Kidney epithelial cell (primary cell): ENCODE results near the gene KCTD7. TPM values are rescaled to one million over a fixed set of nuclear protein-coding genes. Genes with fewer than 3 reads are reported as not detected.
"Not testable (repeated sequence)": the region's sequence is repeated elsewhere in the genome, so short reads cannot be mapped to it uniquely, and the experiment has no call there.

Source experiments
- DNase-seq: peaks from one replicate; pipeline ENCODE4 v3.0.0-alpha.2; 2010; ENCODE audit warnings: low read depth
- H3K27me3 ChIP-seq: 2 replicates; pipeline ENCODE4 v1.6.0; 2011; ENCODE audit warnings: low read length; ENCODE audit not compliant: control insufficient read depth, insufficient read depth
- H3K36me3 ChIP-seq: 2 replicates; pipeline ENCODE4 v1.5.1; 2011; ENCODE audit warnings: low read length; ENCODE audit not compliant: control insufficient read depth, insufficient read depth
- H3K4me3 ChIP-seq: 2 replicates; pipeline ENCODE4 v1.5.1; 2011; ENCODE audit warnings: low read depth, mild to moderate bottlenecking, control low read depth, low read length
- total RNA-seq: library from RNA; depleted of rRNA; stranded (reverse); fragments of >200 nt; gene quantifications from 2 replicates; pipeline ENCODE4 v1.2.3, GENCODE V29; 2015
- TF ChIP-seq, protein P1 (sequence below): IDR thresholded peaks from 2 replicates; pipeline ENCODE4 v1.5.1; 2011; ENCODE audit warnings: mild to moderate bottlenecking, moderate library complexity, low read length, control low read depth, inconsistent platforms; ENCODE audit not compliant: insufficient read depth, poor library complexity, severe bottlenecking

The KCTD7 gene
- total RNA-seq, 1 donor from 2014 or later: 9.0 TPM

GRCh38 chr7:66627881-66628360 lies 760 bp upstream of the KCTD7 start:
- no peak for DNase-seq
- no peaks in the 10 kb centered on the region for H3K36me3 ChIP-seq
- peak overlapping the region; percentile 95 for H3K4me3 ChIP-seq
- TF ChIP-seq, protein P1, sequence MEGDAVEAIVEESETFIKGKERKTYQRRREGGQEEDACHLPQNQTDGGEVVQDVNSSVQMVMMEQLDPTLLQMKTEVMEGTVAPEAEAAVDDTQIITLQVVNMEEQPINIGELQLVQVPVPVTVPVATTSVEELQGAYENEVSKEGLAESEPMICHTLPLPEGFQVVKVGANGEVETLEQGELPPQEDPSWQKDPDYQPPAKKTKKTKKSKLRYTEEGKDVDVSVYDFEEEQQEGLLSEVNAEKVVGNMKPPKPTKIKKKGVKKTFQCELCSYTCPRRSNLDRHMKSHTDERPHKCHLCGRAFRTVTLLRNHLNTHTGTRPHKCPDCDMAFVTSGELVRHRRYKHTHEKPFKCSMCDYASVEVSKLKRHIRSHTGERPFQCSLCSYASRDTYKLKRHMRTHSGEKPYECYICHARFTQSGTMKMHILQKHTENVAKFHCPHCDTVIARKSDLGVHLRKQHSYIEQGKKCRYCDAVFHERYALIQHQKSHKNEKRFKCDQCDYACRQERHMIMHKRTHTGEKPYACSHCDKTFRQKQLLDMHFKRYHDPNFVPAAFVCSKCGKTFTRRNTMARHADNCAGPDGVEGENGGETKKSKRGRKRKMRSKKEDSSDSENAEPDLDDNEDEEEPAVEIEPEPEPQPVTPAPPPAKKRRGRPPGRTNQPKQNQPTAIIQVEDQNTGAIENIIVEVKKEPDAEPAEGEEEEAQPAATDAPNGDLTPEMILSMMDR: no peak
- H3K27me3 ChIP-seq: no peaks in the 10 kb centered on the region

DNA sequence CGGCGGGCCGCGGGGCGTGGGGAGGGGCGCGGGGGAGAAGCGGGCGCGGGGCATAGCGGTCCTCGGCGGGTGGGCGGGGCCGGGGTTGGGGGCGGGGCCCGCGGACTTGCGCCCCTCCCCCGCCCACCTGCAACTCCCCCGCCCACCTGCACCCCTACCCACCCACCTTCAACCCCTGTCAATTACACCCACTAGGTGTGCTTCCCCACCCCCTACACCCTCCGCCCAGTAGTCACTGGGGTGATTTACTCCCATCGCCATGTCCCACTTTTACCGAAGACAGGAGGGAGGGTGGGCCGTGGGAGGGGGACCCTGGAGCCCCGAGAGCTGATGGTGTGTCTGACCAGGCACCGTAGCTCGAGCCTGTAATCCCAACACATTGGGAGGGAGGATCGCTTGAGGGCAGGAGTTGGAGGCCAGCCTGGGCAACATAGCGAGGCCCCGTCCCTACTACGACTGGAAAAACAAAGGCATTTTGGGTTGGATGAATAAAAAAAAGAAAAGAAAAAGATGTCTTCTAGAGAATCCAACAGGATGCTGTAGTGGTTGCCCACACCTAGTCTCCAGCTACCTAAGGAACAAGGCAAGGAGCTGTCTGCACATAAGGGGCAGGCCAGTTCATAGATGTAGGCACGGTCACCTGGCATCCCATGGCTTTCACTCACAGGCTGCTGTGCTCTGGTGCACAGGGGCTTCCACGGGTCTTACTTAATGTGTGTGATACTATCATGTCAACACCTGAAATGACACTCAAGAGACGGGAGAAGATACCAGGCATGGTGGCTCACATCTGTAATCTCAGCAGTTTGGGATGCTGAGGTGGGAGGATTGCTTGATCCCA lies 761 bp downstream of the KCTD7 start:
- peak overlapping the region; percentile 65 for H3K4me3 ChIP-seq
- H3K27me3 ChIP-seq: no peaks in the 10 kb centered on the region
- TF ChIP-seq, protein P1: no peak
- no peak for DNase-seq
- H3K36me3 ChIP-seq: no peaks in the 10 kb centered on the region

- DNase-seq: no peak
- no peaks in the 10 kb centered on the region for H3K27me3 ChIP-seq
- TF ChIP-seq, protein P1: no peak
- H3K36me3 ChIP-seq: no peaks in the 10 kb centered on the region
- H3K4me3 ChIP-seq: no peak overlapping the region
These were observed 1.9 kb downstream of the KCTD7 start for GRCh38 chr7:66630531-66630930.

DNA sequence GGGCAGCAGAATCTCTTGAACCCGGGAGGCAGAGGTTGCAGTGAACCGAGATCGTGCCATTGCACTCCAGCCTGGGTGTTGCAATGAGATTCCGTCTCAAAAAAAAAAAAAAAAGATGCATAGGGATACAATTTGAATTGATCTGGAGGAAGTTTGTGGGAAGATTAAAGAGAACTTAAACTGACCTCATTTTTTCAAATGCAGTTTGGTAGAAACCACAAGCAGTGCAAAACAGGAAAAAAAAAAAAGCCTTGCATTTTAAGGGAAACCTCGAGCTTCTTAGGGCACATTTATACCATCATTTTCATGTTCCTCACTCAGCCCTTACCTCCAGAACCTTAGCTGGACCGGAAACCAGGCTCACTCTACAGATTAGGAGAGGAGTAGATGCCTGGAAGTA lies 2.8 kb downstream of the KCTD7 start:
- TF ChIP-seq, protein P1: no peak
- Histone ChIP-seq H3K27me3 (no peaks in the 10 kb centered on the region), H3K4me3 (no peak overlapping the region), H3K36me3 (no peaks in the 10 kb centered on the region)
- DNase-seq: no peak

- no peaks in the 10 kb centered on the region for H3K27me3 ChIP-seq
- TF ChIP-seq, protein P1: no peak
- peaks cover 3% of the 10 kb centered on the region for H3K36me3 ChIP-seq
- no peak overlapping the region for H3K4me3 ChIP-seq
- no peak for DNase-seq
These were observed 6.1 kb downstream of the KCTD7 start for GRCh38 chr7:66634816-66635215.

DNA sequence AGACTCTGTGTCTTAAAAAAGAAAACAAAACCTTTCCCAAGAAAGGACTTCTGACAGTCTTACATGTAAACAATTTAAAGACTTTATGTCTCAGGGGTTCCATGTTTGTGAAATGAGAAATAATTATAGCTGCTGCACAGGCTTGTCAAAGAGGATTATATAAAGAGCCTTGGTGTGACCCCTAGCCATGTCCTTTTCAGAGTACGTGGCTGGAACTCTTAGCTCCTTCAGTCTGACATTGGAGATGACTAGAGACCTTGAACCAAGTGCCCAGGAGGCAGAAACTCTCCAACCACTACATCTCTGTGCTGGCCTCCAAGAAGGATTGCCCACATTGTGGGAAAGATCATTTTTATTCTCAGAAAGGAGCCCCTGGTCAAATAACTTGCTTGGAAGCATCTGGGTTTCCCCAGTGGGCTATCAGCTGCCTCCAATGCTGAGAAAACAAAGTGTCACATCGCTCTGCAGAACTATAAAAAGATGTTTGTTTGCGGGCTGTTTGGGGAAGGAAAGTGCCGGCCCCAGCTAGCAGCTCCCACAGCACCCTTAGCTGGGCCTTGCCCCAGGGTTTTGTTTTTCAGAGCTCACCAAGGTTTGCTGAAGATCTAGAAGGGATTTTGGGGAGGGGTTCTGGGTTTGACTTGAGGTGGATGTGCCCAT lies 6.8 kb downstream of the KCTD7 start:
- not testable (repeated sequence) for H3K27me3 ChIP-seq, DNase-seq, H3K4me3 ChIP-seq, H3K36me3 ChIP-seq

- DNase-seq: peak; percentile 37
- H3K36me3 ChIP-seq, H3K27me3 ChIP-seq, H3K4me3 ChIP-seq: not testable (repeated sequence)
These were observed 7.4 kb downstream of the KCTD7 start for GRCh38 chr7:66635982-66636546.
